ENCODE data around the gene CFAP46.

CFAP46 gene

GRCh38 chr10:132817701-132818211 is 124.6 kb downstream of the CFAP46 start:
- no peak for DNase-seq

- no peak for DNase-seq
Observed at GRCh38 chr10:132816718-132817117, 125.7 kb downstream of the CFAP46 start.

GRCh38 chr10:132815168-132815857 is 127.1 kb downstream of the CFAP46 start:
- no peak for DNase-seq

- DNase-seq = no peak
Observed at GRCh38 chr10:132814469-132814856, 127.9 kb downstream of the CFAP46 start.

- DNase-seq = no peak
Observed at GRCh38 chr10:132813560-132814468, 128.6 kb downstream of the CFAP46 start.

- DNase-seq = no peak
Observed at GRCh38 chr10:132813001-132813401, 129.4 kb downstream of the CFAP46 start.

GRCh38 chr10:132812520-132812919 is 129.8 kb downstream of the CFAP46 start:
- DNase-seq = no peak

- DNase-seq = no peak
Observed at GRCh38 chr10:132811891-132812481, 130.4 kb downstream of the CFAP46 start.

- DNase-seq = no peak
Observed at GRCh38 chr10:132810807-132811700, 131.3 kb downstream of the CFAP46 start.

GRCh38 chr10:132810141-132810806 is 132.1 kb downstream of the CFAP46 start:
- no peak for DNase-seq

GRCh38 chr10:132809232-132810140 is 132.9 kb downstream of the CFAP46 start:
- DNase-seq = no peak

- DNase-seq = no peak
Observed at GRCh38 chr10:132808383-132809231, 133.8 kb downstream of the CFAP46 start.

- no peak for DNase-seq
Observed at GRCh38 chr10:132807621-132808049, 134.7 kb downstream of the CFAP46 start.

- no peak for DNase-seq
Observed at GRCh38 chr10:132806561-132807003, 135.8 kb downstream of the CFAP46 start.

- no peak for DNase-seq
Observed at GRCh38 chr10:132806110-132806509, 136.3 kb downstream of the CFAP46 start.

- no peak for DNase-seq
Observed at GRCh38 chr10:132805599-132805998, 136.8 kb downstream of the CFAP46 start.

GRCh38 chr10:132804785-132805426 is 137.5 kb downstream of the CFAP46 start:
- no peak for DNase-seq

GRCh38 chr10:132804287-132804686 is 138.1 kb downstream of the CFAP46 start:
- no peak for DNase-seq

All from NCI-H2107 (cell line).